ENCODE data around the gene C1orf159. TPM values are rescaled to one million over a fixed set of nuclear protein-coding genes. Genes with fewer than 3 reads are reported as not detected.
A peak's percentile ranks its signal among the peaks of the same experiment; 100 is the strongest.

The C1orf159 gene
- total and polyA plus RNA-seq, 7 donors = 6.6 to 25.3 (median 8.2) TPM

- Histone ChIP-seq H3K4me1 (no peaks in the 10 kb centered on the region), H3K27ac (no peak overlapping the region), H3K27me3 (peaks cover 7 to 62% (median 37%) of the 10 kb centered on the region in 3 donors), H3K4me3 (no peak overlapping the region), H3K36me3 (no peaks in the 10 kb centered on the region), H3K9me3 (no peaks in the 10 kb centered on the region)
- intact Hi-C loops (cut with DNase I) = no loop called here
- TF ChIP-seq POLR2AphosphoS5 (IDR thresholded peaks at IDR 0.05) (no peak), POLR2A (IDR thresholded peaks at IDR 0.05) (no peak), EP300 (IDR thresholded peaks at IDR 0.05) (no peak), CTCF (IDR thresholded peaks at IDR 0.05) (no peak)
- no peak for DNase-seq
- WGBS, 2 donors = 59 to 65% methylated on average over 24 to 25 of the region's 25 CpGs
Observed at GRCh38 chr1:1141244-1141910, 25.5 kb upstream of the C1orf159 start.

GRCh38 chr1:1140673-1141072 lies 24.8 kb upstream of the C1orf159 start:
- DNase-seq = no peak
- no peak overlapping the region for H3K27ac ChIP-seq
- H3K9me3 ChIP-seq = no peaks in the 10 kb centered on the region
- TF ChIP-seq POLR2AphosphoS5 (IDR thresholded peaks at IDR 0.05) (no peak), EP300 (IDR thresholded peaks at IDR 0.05) (no peak), POLR2A (IDR thresholded peaks at IDR 0.05) (no peak), CTCF (IDR thresholded peaks at IDR 0.05) (no peak)
- 74 to 77% methylated on average over 18 of the region's 18 CpGs for WGBS, 2 donors
- no peaks in the 10 kb centered on the region for H3K4me1 ChIP-seq
- H3K27me3 ChIP-seq = peaks cover 7 to 67% (median 39%) of the 10 kb centered on the region in 3 donors
- H3K36me3 ChIP-seq = no peaks in the 10 kb centered on the region
- H3K4me3 ChIP-seq = no peak overlapping the region
- intact Hi-C loops (cut with DNase I) = no loop called here

GRCh38 chr1:1137256-1138045 lies 21.6 kb upstream of the C1orf159 start:
- Histone ChIP-seq H3K36me3 (no peaks in the 10 kb centered on the region), H3K4me3 (no peak overlapping the region), H3K27me3 (peaks cover 7 to 49% (median 28%) of the 10 kb centered on the region in 3 donors), H3K9me3 (no peaks in the 10 kb centered on the region), H3K4me1 (no peaks in the 10 kb centered on the region), H3K27ac (peak overlapping the region in 1 of 4 donors; percentile 26)
- DNase-seq = no peak
- intact Hi-C loops (cut with DNase I) = no loop called here
- 3 to 9% methylated on average over 36 of the region's 36 CpGs for WGBS, 2 donors
- no peak for TF ChIP-seq EP300 (IDR thresholded peaks at IDR 0.05)
- no peak for TF ChIP-seq POLR2A (IDR thresholded peaks at IDR 0.05)
- no peak for TF ChIP-seq CTCF (IDR thresholded peaks at IDR 0.05)
- no peak for TF ChIP-seq POLR2AphosphoS5 (IDR thresholded peaks at IDR 0.05)

- peaks cover 7 to 46% (median 26%) of the 10 kb centered on the region in 3 donors for H3K27me3 ChIP-seq
- TF ChIP-seq POLR2A (IDR thresholded peaks at IDR 0.05) = peak in 1 of 2 donors; percentile 19
- no peak for TF ChIP-seq CTCF (IDR thresholded peaks at IDR 0.05)
- TF ChIP-seq EP300 (IDR thresholded peaks at IDR 0.05) = no peak
- no peak for TF ChIP-seq POLR2AphosphoS5 (IDR thresholded peaks at IDR 0.05)
- peak overlapping the region in 1 of 4 donors; percentile 26 for H3K27ac ChIP-seq
- H3K36me3 ChIP-seq = no peaks in the 10 kb centered on the region
- no peaks in the 10 kb centered on the region for H3K9me3 ChIP-seq
- intact Hi-C loops (cut with DNase I) = no loop called here
- no peaks in the 10 kb centered on the region for H3K4me1 ChIP-seq
- no peak for DNase-seq
- 4 to 11% methylated on average over 48 of the region's 48 CpGs for WGBS, 2 donors
- H3K4me3 ChIP-seq = no peak overlapping the region
Observed at GRCh38 chr1:1136547-1137230, 20.8 kb upstream of the C1orf159 start.

Measured in sigmoid colon (tissue), 7 donors.